Hematopoietic multipotent progenitor cell treated with erythropoietin and hydrocortisone succinate and interleukin-3 and kit ligand, for 8 days (in vitro differentiated cells): ENCODE results near the gene SCP2.

Source experiments
- DNase-seq: peaks from one replicate; pipeline ENCODE4 v3.0.0-alpha.2; 2015

The SCP2 gene

DNA sequence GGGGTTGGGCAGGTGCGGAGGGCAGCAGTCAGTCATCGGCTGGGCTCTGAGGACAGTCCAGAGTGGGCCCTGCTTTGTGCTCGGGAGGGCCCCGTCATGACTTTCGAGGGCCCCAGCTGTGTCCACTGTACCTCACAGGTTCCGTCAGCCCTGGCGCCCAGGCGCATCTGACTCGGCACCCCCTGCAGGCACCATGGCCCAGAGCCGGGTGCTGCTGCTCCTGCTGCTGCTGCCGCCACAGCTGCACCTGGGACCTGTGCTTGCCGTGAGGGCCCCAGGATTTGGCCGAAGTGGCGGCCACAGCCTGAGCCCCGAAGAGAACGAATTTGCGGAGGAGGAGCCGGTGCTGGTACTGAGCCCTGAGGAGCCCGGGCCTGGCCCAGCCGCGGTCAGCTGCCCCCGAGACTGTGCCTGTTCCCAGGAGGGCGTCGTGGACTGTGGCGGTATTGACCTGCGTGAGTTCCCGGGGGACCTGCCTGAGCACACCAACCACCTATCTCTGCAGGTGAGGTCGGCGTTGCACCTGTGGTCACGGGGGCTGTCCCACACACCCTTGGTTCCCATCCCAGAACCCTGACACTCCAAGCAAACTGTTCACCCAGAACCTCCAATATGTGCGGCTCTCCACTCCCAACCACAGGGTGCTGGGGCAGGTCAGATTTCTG, 142.7 kb downstream of the SCP2 start:
- no peak for DNase-seq

GRCh38 chr1:53070621-53071020, 143.5 kb downstream of the SCP2 start:
- DNase-seq: no peak

DNA sequence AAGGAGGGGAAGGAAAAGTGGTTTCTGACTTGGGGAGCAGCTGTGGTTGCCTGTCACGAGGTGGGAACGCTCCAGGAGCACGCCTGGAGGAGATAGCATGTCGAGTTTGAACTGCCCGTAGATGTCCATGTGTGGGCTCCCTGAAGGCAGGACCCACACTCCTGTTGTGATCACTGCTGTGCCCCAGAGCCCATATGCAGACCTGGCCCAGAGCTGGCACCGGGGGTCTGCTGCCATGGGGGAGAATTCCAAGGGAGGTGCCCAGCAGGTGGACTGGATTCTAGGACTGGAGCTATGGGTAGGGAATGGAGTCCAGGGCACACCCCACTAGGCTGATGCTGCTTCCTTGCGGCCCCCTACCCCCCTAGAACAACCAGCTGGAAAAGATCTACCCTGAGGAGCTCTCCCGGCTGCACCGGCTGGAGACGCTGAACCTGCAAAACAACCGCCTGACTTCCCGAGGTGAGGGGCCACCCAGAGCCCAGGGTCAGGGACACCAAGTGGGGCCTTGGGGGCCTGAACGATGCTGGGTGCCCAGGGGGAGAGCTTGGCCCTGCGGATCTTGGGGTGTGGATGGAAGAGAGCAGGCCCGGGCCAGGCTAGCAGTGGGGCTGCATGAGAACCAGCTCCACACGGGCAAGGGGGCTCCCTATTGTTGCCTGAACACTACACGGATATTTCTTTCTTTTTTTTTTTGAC, 144.2 kb downstream of the SCP2 start:
- no peak for DNase-seq

DNA sequence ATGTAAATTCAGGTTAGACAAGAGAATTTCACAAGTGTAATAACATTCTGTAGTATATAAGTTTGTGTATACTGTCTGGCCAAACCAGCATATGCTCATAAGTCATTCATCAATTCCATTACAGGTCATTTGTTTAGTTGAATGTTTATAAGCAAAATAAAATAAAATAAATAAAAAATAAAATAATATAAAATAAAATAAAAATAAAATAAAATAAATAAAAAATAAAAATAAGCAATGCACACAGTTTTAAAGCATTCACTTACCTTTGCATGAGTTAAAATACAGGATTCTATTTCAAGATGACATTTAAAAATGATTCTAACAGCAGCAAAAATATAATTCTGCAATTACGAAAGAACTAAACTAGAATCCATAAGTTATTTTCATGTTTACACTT, 144.8 kb downstream of the SCP2 start:
- DNase-seq: no peak

DNA sequence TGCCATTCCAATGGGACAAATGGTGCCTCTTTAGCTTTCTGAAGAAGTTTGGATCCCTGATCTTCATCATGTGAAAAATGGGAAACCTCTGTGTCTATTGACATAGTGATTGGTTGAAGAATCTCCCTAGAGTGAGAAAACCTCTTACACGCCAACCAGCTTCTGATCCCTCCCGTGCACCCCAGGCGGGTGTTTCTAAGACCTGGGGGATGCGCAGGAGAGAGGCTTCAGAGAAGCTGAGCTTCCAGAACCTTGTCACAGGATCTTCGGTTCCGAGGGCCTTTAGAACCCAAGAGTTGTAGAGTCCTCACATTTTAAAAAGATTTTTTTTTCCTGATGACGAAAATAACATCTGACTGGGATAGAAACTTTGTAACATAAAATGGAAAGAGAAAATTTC, 146.2 kb downstream of the SCP2 start:
- DNase-seq: no peak

DNA sequence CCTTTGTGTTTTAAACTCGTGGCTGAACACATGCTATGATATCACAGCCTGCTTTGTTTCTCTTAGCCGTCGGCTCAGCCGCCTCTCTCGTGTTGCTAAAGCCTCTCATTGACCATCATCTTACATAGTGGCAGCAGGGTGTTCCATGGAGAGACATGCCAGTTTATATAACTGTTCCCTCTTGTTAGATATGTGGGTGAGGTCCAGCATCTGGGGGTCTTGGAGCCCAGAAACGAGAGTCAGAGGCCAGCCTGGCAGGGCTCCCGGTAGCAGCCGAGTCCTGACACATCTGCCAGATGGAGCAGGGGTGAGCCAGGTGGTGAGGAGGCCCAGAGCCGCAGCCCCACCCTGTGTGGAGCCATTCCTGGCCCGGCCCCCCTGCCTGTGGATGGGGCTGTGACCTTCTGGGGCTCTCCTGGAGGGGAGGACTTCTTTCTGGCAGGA, 146.8 kb downstream of the SCP2 start:
- no peak for DNase-seq

- no peak for DNase-seq
Observed at GRCh38 chr1:53074313-53075154, 147.5 kb downstream of the SCP2 start.

DNA sequence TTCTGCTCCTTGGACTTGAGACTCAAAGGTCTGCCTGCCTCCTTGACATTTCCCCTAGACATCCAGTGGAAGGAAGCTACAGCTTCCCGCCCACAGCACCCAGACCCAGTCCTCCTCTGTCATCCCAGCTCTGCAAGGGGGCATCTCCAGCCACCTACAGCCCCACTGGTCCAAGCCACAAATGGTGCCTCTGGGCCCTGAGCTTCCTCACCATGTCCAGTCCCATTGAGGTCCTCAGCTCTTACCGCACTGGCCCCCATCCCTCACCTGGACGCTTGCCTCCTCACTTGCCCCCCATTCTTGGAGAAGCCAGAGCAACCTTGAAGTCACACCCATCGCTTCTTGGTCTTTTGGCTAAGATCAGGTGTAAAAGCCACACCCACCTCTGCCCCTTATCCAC, 148.1 kb downstream of the SCP2 start:
- DNase-seq: no peak

GRCh38 chr1:53075761-53076163, 148.7 kb downstream of the SCP2 start:
- DNase-seq: no peak

GRCh38 chr1:53076165-53076564, 149.1 kb downstream of the SCP2 start:
- DNase-seq: no peak

- no peak for DNase-seq
Observed at GRCh38 chr1:53076721-53077598, 149.9 kb downstream of the SCP2 start.

DNA sequence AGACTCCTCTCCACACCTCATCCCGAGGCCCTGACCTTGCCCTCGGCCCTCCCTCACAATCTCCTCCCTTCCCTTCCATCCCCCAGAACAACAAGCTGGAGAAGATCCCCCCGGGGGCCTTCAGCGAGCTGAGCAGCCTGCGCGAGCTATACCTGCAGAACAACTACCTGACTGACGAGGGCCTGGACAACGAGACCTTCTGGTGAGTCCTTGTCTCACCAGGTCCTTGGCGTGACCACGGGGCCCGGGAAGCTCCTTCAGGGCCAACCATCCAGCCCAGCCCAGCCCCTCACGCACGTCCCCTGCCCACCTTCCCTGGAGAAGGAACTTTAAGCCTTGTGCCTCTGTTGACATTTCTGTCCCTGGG, 150.5 kb downstream of the SCP2 start:
- no peak for DNase-seq

GRCh38 chr1:53078333-53079101, 151.4 kb downstream of the SCP2 start:
- DNase-seq: no peak

- no peak for DNase-seq
Observed at GRCh38 chr1:53079251-53079650, 152.2 kb downstream of the SCP2 start.

DNA sequence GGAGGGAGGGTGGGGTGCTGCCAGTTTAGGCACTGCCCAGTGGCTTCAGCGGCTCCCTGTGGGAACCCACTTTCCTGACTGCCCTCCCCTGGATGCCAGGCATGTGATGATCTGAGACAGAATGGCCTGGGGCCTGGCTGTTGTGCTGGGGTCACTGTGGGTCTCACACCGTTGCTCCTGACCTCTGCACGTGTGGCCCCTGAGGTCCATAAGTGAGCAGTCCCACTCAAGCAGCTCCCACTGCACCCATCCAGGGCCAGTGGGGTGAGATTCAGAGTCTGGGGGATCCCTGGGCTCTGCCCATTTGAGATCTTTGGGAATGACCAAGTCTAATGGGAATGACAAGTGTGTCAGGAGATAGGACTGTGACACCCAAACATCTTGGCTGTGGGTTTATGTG, 153.0 kb downstream of the SCP2 start:
- DNase-seq: no peak

GRCh38 chr1:53080769-53081168, 153.7 kb downstream of the SCP2 start:
- DNase-seq: no peak

GRCh38 chr1:53081384-53082066, 154.4 kb downstream of the SCP2 start:
- DNase-seq: no peak

- no peak for DNase-seq
Observed at GRCh38 chr1:53082826-53083455, 155.9 kb downstream of the SCP2 start.

GRCh38 chr1:53083636-53084588, 156.8 kb downstream of the SCP2 start:
- no peak for DNase-seq

DNA sequence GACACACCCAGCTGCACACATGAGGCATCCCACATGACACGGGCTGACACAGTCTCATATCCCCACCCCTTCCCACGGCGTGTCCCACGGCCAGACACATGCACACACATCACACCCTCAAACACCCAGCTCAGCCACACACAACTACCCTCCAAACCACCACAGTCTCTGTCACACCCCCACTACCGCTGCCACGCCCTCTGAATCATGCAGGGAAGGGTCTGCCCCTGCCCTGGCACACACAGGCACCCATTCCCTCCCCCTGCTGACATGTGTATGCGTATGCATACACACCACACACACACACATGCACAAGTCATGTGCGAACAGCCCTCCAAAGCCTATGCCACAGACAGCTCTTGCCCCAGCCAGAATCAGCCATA, 157.5 kb downstream of the SCP2 start:
- DNase-seq: no peak
